IPS-11a (cell line): ENCODE measurements around the gene CTBP1.

ENCODE experiments used
- H3K4me3 ChIP-seq: one replicate; pipeline ENCODE4 v1.5.1; 2013; ENCODE audit warnings: low read depth, low read length, control low read depth

CTBP1 gene

GRCh38 chr4:1285151-1285789, 36.3 kb upstream of the CTBP1 start:
- no peak overlapping the region for H3K4me3 ChIP-seq

- no peak overlapping the region for H3K4me3 ChIP-seq
These were observed 34.8 kb upstream of the CTBP1 start for GRCh38 chr4:1283711-1284110.

- H3K4me3 ChIP-seq = no peak overlapping the region
These were observed 30.3 kb upstream of the CTBP1 start for GRCh38 chr4:1279253-1279652.

GRCh38 chr4:1277667-1278665, 29.0 kb upstream of the CTBP1 start:
- H3K4me3 ChIP-seq = no peak overlapping the region

GRCh38 chr4:1276984-1277383, 28.1 kb upstream of the CTBP1 start:
- no peak overlapping the region for H3K4me3 ChIP-seq

GRCh38 chr4:1274871-1275270, 25.9 kb upstream of the CTBP1 start:
- H3K4me3 ChIP-seq = no peak overlapping the region

- H3K4me3 ChIP-seq = no peak overlapping the region
These were observed 22.8 kb upstream of the CTBP1 start for GRCh38 chr4:1271686-1272085.

GRCh38 chr4:1269209-1269608, 20.3 kb upstream of the CTBP1 start:
- H3K4me3 ChIP-seq = no peak overlapping the region

- H3K4me3 ChIP-seq = no peak overlapping the region
These were observed 18.2 kb upstream of the CTBP1 start for GRCh38 chr4:1266881-1267763.

- H3K4me3 ChIP-seq = no peak overlapping the region
These were observed 16.4 kb upstream of the CTBP1 start for GRCh38 chr4:1265351-1265750.

GRCh38 chr4:1264942-1265341, 16.0 kb upstream of the CTBP1 start:
- H3K4me3 ChIP-seq = no peak overlapping the region

GRCh38 chr4:1261107-1261928, 12.4 kb upstream of the CTBP1 start:
- H3K4me3 ChIP-seq = no peak overlapping the region

- no peak overlapping the region for H3K4me3 ChIP-seq
These were observed 11.6 kb upstream of the CTBP1 start for GRCh38 chr4:1260418-1261106.

- no peak overlapping the region for H3K4me3 ChIP-seq
These were observed 11.0 kb upstream of the CTBP1 start for GRCh38 chr4:1259966-1260365.

GRCh38 chr4:1258457-1258856, 9.5 kb upstream of the CTBP1 start:
- no peak overlapping the region for H3K4me3 ChIP-seq

GRCh38 chr4:1255699-1256098, 6.8 kb upstream of the CTBP1 start:
- no peak overlapping the region for H3K4me3 ChIP-seq

- no peak overlapping the region for H3K4me3 ChIP-seq
These were observed 6.2 kb upstream of the CTBP1 start for GRCh38 chr4:1255151-1255550.

- no peak overlapping the region for H3K4me3 ChIP-seq
These were observed 4.9 kb upstream of the CTBP1 start for GRCh38 chr4:1253831-1254230.

GRCh38 chr4:1252928-1253492, 4.1 kb upstream of the CTBP1 start:
- H3K4me3 ChIP-seq = no peak overlapping the region

GRCh38 chr4:1251773-1252066, 2.8 kb upstream of the CTBP1 start:
- no peak overlapping the region for H3K4me3 ChIP-seq
